GM12878 (cell line): ENCODE data around the gene SPATA3. TPM values are rescaled to one million over a fixed set of nuclear protein-coding genes. Genes with fewer than 3 reads are reported as not detected.

Experiments used
- ATAC-seq: fragments of 200-7000 bp; cut with Tn5 transposase; 3 replicates; pipeline ENCODE4 v1.9.1; 2020; ENCODE audit warnings: mild to moderate bottlenecking, moderate library complexity
- BruUV-seq: library from RNA; stranded (reverse); fragments of 400-500 nt; replicated peaks from 2 replicates; lab custom pipeline; 2021; lab: Mats Ljungman, UMichigan
- CTCF ChIA-PET: fragments of 300-600 bp; sonication (Branson Sonifier 250); formaldehyde crosslinking; extraction: SDS; loops from one replicate; lab custom pipeline; 2021; ENCODE audit warnings: inconsistent platforms; lab: Yijun Ruan, JAX
- POLR2A ChIA-PET: fragments of 350-600 bp; formaldehyde crosslinking; extraction: SDS; loops from one replicate; lab custom pipeline; 2021; ENCODE audit warnings: inconsistent platforms; lab: Charles Lee
- RAD21 ChIA-PET: fragments of 300-600 bp; sonication (Branson Sonifier 250); formaldehyde crosslinking; loops from one replicate; lab custom pipeline; 2023; ENCODE audit warnings: antibody characterized with exemption; ENCODE audit not compliant: unreplicated experiment; lab: Charles Lee
- SMC1A ChIA-PET: fragments of 300-600 bp; sonication (Branson Sonifier 250); formaldehyde crosslinking; loops from one replicate; lab custom pipeline; 2023; ENCODE audit not compliant: unreplicated experiment, uncharacterized antibody; lab: Charles Lee
- DNase-seq: peaks from one replicate; pipeline ENCODE4 v3.0.0-alpha.2; 2011; ENCODE audit warnings: low read depth, low spot score
- FAIRE-seq: peaks from 3 replicates; lab custom pipeline; 2011; peaks lifted over from hg19 to GRCh38; lab: Jason Lieb, UNC
- H2AFZ ChIP-seq: 2 replicates; pipeline ENCODE4 v1.6.0; 2011; ENCODE audit warnings: low read depth, low read length, control low read depth; ENCODE audit not compliant: control insufficient read depth
- H3K27ac ChIP-seq: 2 replicates; pipeline ENCODE4 v1.5.1; 2011; ENCODE audit warnings: control low read depth; ENCODE audit not compliant: control insufficient read depth, insufficient read depth
- H3K27me3 ChIP-seq, 2 experiments: replicated peaks in 1 of 2; 2 replicates each; pipeline versions ENCODE4 v1.6.0 to v1.6.1; 2011; ENCODE audit warnings: low read length in 1 of 2; ENCODE audit not compliant: control insufficient read depth in 2 of 2, insufficient read depth in 2 of 2
- H3K36me3 ChIP-seq, 2 experiments: 2 replicates each; pipeline ENCODE4 v1.5.1; 2011; ENCODE audit warnings: low read length in 1 of 2; ENCODE audit not compliant: control insufficient read depth in 2 of 2, insufficient read depth in 2 of 2
- H3K4me1 ChIP-seq: 2 replicates; pipeline ENCODE4 v1.6.1; 2011; ENCODE audit warnings: mild to moderate bottlenecking, low read length, moderate library complexity, mixed read lengths; ENCODE audit not compliant: control insufficient read depth, insufficient read depth
- H3K4me2 ChIP-seq: 2 replicates; pipeline ENCODE4 v1.6.0; 2011; ENCODE audit warnings: control low read depth; ENCODE audit not compliant: control insufficient read depth, insufficient read depth
- H3K4me3 ChIP-seq: fragments of 200-600 bp; sonication (generic); 2 replicates; pipeline ENCODE4 v1.5.1; 2016
- H3K79me2 ChIP-seq: 2 replicates; pipeline ENCODE4 v1.6.0; 2011; ENCODE audit warnings: low read length; ENCODE audit not compliant: control insufficient read depth, insufficient read depth
- H3K9ac ChIP-seq: 2 replicates; pipeline ENCODE4 v1.8.0; 2011; ENCODE audit warnings: low read length, control low read depth, mixed read lengths; ENCODE audit not compliant: control insufficient read depth, insufficient read depth
- H3K9me3 ChIP-seq: replicated peaks from 3 replicates; pipeline ENCODE4 v1.5.1; 2011; ENCODE audit warnings: mild to moderate bottlenecking, low read length; ENCODE audit not compliant: control insufficient read depth, insufficient read depth
- H4K20me1 ChIP-seq: 2 replicates; pipeline ENCODE4 v1.6.0; 2011; ENCODE audit not compliant: control insufficient read depth, insufficient read depth
- ATF3 ChIP-seq: IDR thresholded peaks from 2 replicates; pipeline ENCODE4 v1.6.1; 2011; ENCODE audit warnings: low read depth, mild to moderate bottlenecking, low read length, moderate library complexity, borderline replicate concordance; ENCODE audit errors: extremely low read depth
- BHLHE40 ChIP-seq, 2 experiments: fragments of 450-650 bp in 1 of 2; IDR thresholded peaks; 2 replicates each; pipeline ENCODE4 v1.6.1; 2011 to 2017; ENCODE audit warnings: low read depth in 2 of 2, borderline replicate concordance in 1 of 2, improper control_type of control experiment in 1 of 2, low read length in 1 of 2, mild to moderate bottlenecking in 1 of 2
- BMI1 ChIP-seq: fragments of 450-650 bp; IDR thresholded peaks from 2 replicates; pipeline ENCODE4 v1.6.1; 2016; ENCODE audit warnings: mild to moderate bottlenecking, moderate library complexity, borderline replicate concordance
- ELK1 ChIP-seq: IDR thresholded peaks from 2 replicates; pipeline ENCODE4 v1.6.1; 2012; ENCODE audit warnings: low read depth, low read length, improper control_type of control experiment
- GATAD2B ChIP-seq: fragments of 450-650 bp; conservative IDR thresholded peaks from 2 replicates; pipeline ENCODE4 v1.6.1; 2017; ENCODE audit warnings: low read depth, mild to moderate bottlenecking, moderate library complexity
- JUND ChIP-seq: IDR thresholded peaks from 2 replicates; pipeline ENCODE4 v1.6.1; 2012; ENCODE audit warnings: low read depth, mild to moderate bottlenecking, low read length, improper control_type of control experiment, moderate library complexity
- KDM1A ChIP-seq: fragments of 200-600 bp; sonication (generic); IDR thresholded peaks from 2 replicates; pipeline ENCODE4 v1.6.1; 2016; ENCODE audit warnings: borderline replicate concordance
- MXI1 ChIP-seq: fragments of 150-350 bp; IDR thresholded peaks from 2 replicates; pipeline ENCODE4 v1.6.1; 2011; ENCODE audit warnings: low read depth, mild to moderate bottlenecking, inconsistent platforms, low read length, improper control_type of control experiment
- PAX8 ChIP-seq: fragments of 450-650 bp; IDR thresholded peaks from 2 replicates; pipeline ENCODE4 v1.6.1; 2017; ENCODE audit warnings: mild to moderate bottlenecking, moderate library complexity
- RFX5 ChIP-seq: IDR thresholded peaks from 2 replicates; pipeline ENCODE4 v1.6.1; 2011; ENCODE audit warnings: low read depth, low read length, improper control_type of control experiment
- RUNX3 ChIP-seq: IDR thresholded peaks from 2 replicates; pipeline ENCODE4 v1.6.1; 2012; ENCODE audit warnings: low read length, inconsistent platforms
- SP1 ChIP-seq: IDR thresholded peaks from one replicate; pipeline ENCODE4 v1.6.1; 2011; ENCODE audit warnings: low read depth, low read length
- TCF7 ChIP-seq: IDR thresholded peaks from 2 replicates; pipeline ENCODE4 v1.6.1; 2014; ENCODE audit warnings: antibody characterized with exemption, borderline replicate concordance
- ZBED1 ChIP-seq: IDR thresholded peaks from 2 replicates; pipeline ENCODE4 v1.6.1; 2016; ENCODE audit warnings: borderline replicate concordance
- WGBS: methylation state at CpG from one replicate; pipeline ENCODE4 v1.1.6; 2016; ENCODE audit warnings: low lambda C conversion rate; ENCODE audit not compliant: insufficient replicate concordance, insufficient coverage; ENCODE audit errors: missing lambda C conversion rate; 5-methylcytosine and 5-hydroxymethylcytosine counted together
- in situ Hi-C: fragments of 300-500 bp; cut with MboI; formaldehyde crosslinking; loops from 9 replicates; pipeline ENCODE4 v1.14.3; 2018; ENCODE audit warnings: mixed read lengths
- intact Hi-C: fragments of 100-400 bp; cut with micrococcal nuclease; formaldehyde crosslinking; loops from one replicate; pipeline ENCODE4 v1.14.2; 2022; ENCODE audit not compliant: unreplicated experiment
- polyA plus RNA-seq, 11 experiments: library from polyadenylated mRNA; depleted of rRNA in 4 of 11; unstranded in 6 of 11; stranded (reverse) in 5 of 11; fragments of >200 nt; fragmentation: Nextera tagmentation in 4 of 11; fragmentation: Illumina TruSeq in 1 of 11; extraction: Ambion mirVana in 4 of 11; extraction: Trizol in 1 of 11; gene quantifications; 1 replicate in 1 of 11; 2 replicates in 10 of 11; pipeline versions ENCODE4 v1.2.1 to v1.2.3, GENCODE V29; 2011 to 2016; ENCODE audit warnings: inconsistent platforms in 2 of 11, missing spikeins in 2 of 11, low read depth in 1 of 11
- total RNA-seq, 4 experiments: library from RNA; depleted of rRNA in 3 of 4; stranded (reverse); fragments of >200 nt in 3 of 4; fragmentation: Illumina TruSeq in 1 of 4; extraction: Trizol in 1 of 4; gene quantifications; 2 replicates each; pipeline versions ENCODE4 v1.2.1 to v1.2.3, GENCODE V29; 2013 to 2021

SPATA3 gene
- total and polyA plus RNA-seq, 10 of the 15 experiments (the other 5 are each of a cell fraction or from before 2014, with no cell fraction given) = not detected

GRCh38 chr2:231001036-231001435, 5.1 kb downstream of the SPATA3 start:
- intact Hi-C loops (no loop called here), in situ Hi-C loops (no loop called here)
- Histone ChIP-seq H3K27ac (no peak overlapping the region), H2AFZ (no peak overlapping the region), H4K20me1 (no peaks in the 10 kb centered on the region), H3K4me3 (no peak overlapping the region), H3K9me3 (no peaks in the 10 kb centered on the region; the same call in 2 of the 3 replicates), H3K4me2 (no peak overlapping the region), H3K36me3 (no peaks in the 10 kb centered on the region), H3K4me1 (no peaks in the 10 kb centered on the region), H3K27me3 (peaks cover 0 to 1% of the 10 kb centered on the region in 2 experiments; a peak in 3 of 4 replicates)
- ChIA-PET CTCF (interaction anchor here (1.6 kb wide), 1 partner anchor 13 kb away, joined by 4 read pairs; no protein-coding TSS in a partner anchor), POLR2A (no interaction called here), SMC1A (no interaction called here)
- 42% methylated on average over 7 of the region's 7 CpGs for WGBS
- FAIRE-seq = no peak
- TF ChIP-seq PAX8 (no peak), SP1 (no peak), KDM1A (no peak), BMI1 (no peak)
- TF ChIP-seq, all 136 proteins: peak for 0
- RAD21 ChIA-PET = no interaction called here
- no peaks in the 10 kb centered on the region for H3K79me2 ChIP-seq
- no peak overlapping the region for H3K9ac ChIP-seq
- no peak for DNase-seq
- ATAC-seq = no peak
- BruUV-seq = no TSS peak

GRCh38 chr2:231001921-231002320, 6.0 kb downstream of the SPATA3 start:
- Histone ChIP-seq H3K4me3 (no peak overlapping the region), H3K36me3 (no peaks in the 10 kb centered on the region), H3K27ac (no peak overlapping the region), H3K4me1 (no peaks in the 10 kb centered on the region), H2AFZ (no peak overlapping the region), H3K27me3 (peaks cover 0 to 1% of the 10 kb centered on the region in 2 experiments; a peak in 3 of 4 replicates), H3K4me2 (no peak overlapping the region), H3K9me3 (no peaks in the 10 kb centered on the region; the same call in 2 of the 3 replicates), H3K79me2 (no peaks in the 10 kb centered on the region), H3K9ac (no peak overlapping the region), H4K20me1 (no peaks in the 10 kb centered on the region)
- CTCF ChIA-PET = interaction anchor here (1.6 kb wide), 1 partner anchor 14 kb away, joined by 4 read pairs; no protein-coding TSS in a partner anchor
- WGBS = 32% methylated on average over 4 of the region's 4 CpGs
- POLR2A ChIA-PET = no interaction called here
- in situ Hi-C loops = no loop called here
- TF ChIP-seq RUNX3 = no peak
- TF ChIP-seq GATAD2B = no peak
- TF ChIP-seq MXI1 = no peak
- TF ChIP-seq ZBED1 = no peak
- no peak for TF ChIP-seq BHLHE40 (IDR thresholded peaks at IDR 0.05; ENCODE audit: borderline replicate concordance in 1 of 2, low read depth in 2 of 2, low read length in 1 of 2)
- no peak for TF ChIP-seq JUND
- TF ChIP-seq ATF3 = no peak
- no peak for TF ChIP-seq TCF7
- no peak for TF ChIP-seq SP1
- TF ChIP-seq ELK1 = no peak
- TF ChIP-seq RFX5 = no peak
- SMC1A ChIA-PET = no interaction called here
- RAD21 ChIA-PET = no interaction called here
- no peak for ATAC-seq
- DNase-seq = no peak
- intact Hi-C loops = no loop called here
- no TSS peak for BruUV-seq
- no peak for FAIRE-seq
